Measurements from ENCODE around the gene RUFY4. TPM values are rescaled to one million over a fixed set of nuclear protein-coding genes. Genes with fewer than 3 reads are reported as not detected.

RUFY4 gene
- total and polyA plus RNA-seq, 2 donors (not counting 3 experiments of a cell fraction or from before 2014, with no cell fraction given) = not detected

- ChIA-PET POLR2A (no interaction called here), CTCF (interaction anchor here (1.2 to 10.1 kb wide), 2 partner anchors 13 to 284 kb away, joined by 4 to 317 read pairs; no protein-coding TSS in a partner anchor)
- dilution Hi-C loops (cut with MboI; ENCODE audit: extremely low pct_ligation_motif_present, low sequenced_read_pairs) (no loop called here), intact Hi-C loops (cut with micrococcal nuclease) (no loop called here)
- no peak overlapping the region for H3K4me2 ChIP-seq (ENCODE audit: insufficient read depth, low read length)
- H3K79me2 ChIP-seq (ENCODE audit: control insufficient read depth, insufficient read depth, low read length) = no peaks in the 10 kb centered on the region
- H3K27me3 ChIP-seq (ENCODE audit: control insufficient read depth in 2 of 2, insufficient read depth in 2 of 2, low read length in 2 of 2) = peaks cover 0 to 5% of the 10 kb centered on the region in 2 experiments
- H3K4me3 ChIP-seq (replicated peaks in 1 of 3; ENCODE audit: insufficient read depth in 1 of 3, low read depth in 1 of 3, low read length in 3 of 3) = no peak overlapping the region
- no peak overlapping the region for H3K9ac ChIP-seq (replicated peaks; ENCODE audit: extremely low read depth, insufficient read depth, low read length)
- no peaks in the 10 kb centered on the region for H3K4me1 ChIP-seq (ENCODE audit: control insufficient read depth, extremely low read depth, insufficient read depth, low read length)
- H4K20me1 ChIP-seq (replicated peaks; ENCODE audit: control insufficient read depth, extremely low read depth, insufficient read depth, low read length) = no peaks in the 10 kb centered on the region
- DNase-seq (ENCODE audit: low read depth, low spot score) (no peak), FAIRE-seq (no peak)
- H3K27ac ChIP-seq (ENCODE audit: insufficient read depth, low read depth, low read length) = no peak overlapping the region
- H3K9me1 ChIP-seq (replicated peaks; ENCODE audit: control insufficient read depth, extremely low read depth, insufficient read depth, low read length) = no peaks in the 10 kb centered on the region
- H3K9me3 ChIP-seq (replicated peaks; ENCODE audit: control insufficient read depth, insufficient read depth, low read length) = no peaks in the 10 kb centered on the region
- BruUV-seq (replicated peaks) = no TSS peak
- no peak overlapping the region for H2AFZ ChIP-seq (ENCODE audit: low read depth, low read length)
- no peaks in the 10 kb centered on the region for H3K36me3 ChIP-seq (ENCODE audit: control insufficient read depth in 2 of 2, extremely low read depth in 1 of 2, insufficient read depth in 2 of 2, low read length in 2 of 2)
- TF ChIP-seq CTCF (IDR thresholded peaks at IDR 0.05; ENCODE audit: extremely low read depth in 1 of 2, insufficient read depth in 1 of 2, low read depth in 1 of 2, low read length in 2 of 2) = no peak
- TF ChIP-seq POLR2A (IDR thresholded peaks at IDR 0.05; ENCODE audit: low read depth, low read length) = no peak
- no peak for TF ChIP-seq MYC (IDR thresholded peaks at IDR 0.05; ENCODE audit: low read depth, low read length)
- no peak for TF ChIP-seq EZH2 (IDR thresholded peaks at IDR 0.05; ENCODE audit: borderline replicate concordance, low read depth, low read length, severe bottlenecking)
- no peak for TF ChIP-seq JUN (IDR thresholded peaks at IDR 0.05; ENCODE audit: borderline replicate concordance, insufficient read depth, insufficient read length, low read depth)
- TF ChIP-seq GATA2 (IDR thresholded peaks at IDR 0.05; ENCODE audit: insufficient read depth, insufficient read length, low read depth, low read length) = no peak
These were observed 2.3 kb downstream of the RUFY4 start for GRCh38 chr2:218071218-218071937.

Data from endothelial cell of umbilical vein (primary cell).